Cortex of kidney (tissue), 1 donor: Measurements from ENCODE around the gene SERPIND1.

ENCODE experiments used
- DNase-seq: peaks from one replicate; lab custom pipeline; 2025; lab: John Stamatoyannopoulos, UW

The SERPIND1 gene

DNA sequence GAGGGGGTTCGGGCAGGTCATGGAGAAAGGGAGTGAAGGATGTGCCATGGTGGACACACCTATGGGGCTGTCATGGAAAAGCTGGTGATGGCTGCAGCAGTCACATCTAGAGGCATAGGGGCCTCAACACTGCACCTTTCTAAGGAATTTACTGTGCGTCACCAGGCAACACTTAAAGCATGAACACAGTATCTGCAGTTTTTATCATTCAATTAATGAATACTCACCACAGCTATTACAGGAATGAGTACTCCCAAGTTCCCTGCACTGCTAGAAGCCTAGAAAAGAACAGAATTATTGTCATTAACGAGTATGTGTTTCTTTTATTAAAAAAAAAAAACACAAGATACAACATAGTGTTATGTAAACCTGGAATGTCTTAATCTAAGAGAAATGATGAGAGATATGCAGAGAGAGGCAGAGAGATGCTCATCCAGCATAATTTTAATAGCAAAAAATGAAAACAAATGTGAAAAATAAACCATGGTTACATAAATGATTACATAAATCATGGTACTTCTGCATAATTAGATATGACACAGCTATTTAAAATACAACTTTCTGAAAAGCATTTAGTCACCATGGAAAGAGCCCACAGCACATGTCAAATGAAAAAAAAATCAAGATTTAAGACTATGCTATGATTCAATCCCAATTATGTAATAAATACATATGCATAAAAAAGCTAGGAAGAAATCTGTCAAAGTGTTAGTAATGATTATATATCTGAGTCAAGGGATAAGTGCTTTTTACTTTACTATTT is 19.2 kb downstream of the SERPIND1 start:
- DNase-seq = no peak

- no peak for DNase-seq
Measured at GRCh38 chr22:20793748-20794649, 20.1 kb downstream of the SERPIND1 start.

DNA sequence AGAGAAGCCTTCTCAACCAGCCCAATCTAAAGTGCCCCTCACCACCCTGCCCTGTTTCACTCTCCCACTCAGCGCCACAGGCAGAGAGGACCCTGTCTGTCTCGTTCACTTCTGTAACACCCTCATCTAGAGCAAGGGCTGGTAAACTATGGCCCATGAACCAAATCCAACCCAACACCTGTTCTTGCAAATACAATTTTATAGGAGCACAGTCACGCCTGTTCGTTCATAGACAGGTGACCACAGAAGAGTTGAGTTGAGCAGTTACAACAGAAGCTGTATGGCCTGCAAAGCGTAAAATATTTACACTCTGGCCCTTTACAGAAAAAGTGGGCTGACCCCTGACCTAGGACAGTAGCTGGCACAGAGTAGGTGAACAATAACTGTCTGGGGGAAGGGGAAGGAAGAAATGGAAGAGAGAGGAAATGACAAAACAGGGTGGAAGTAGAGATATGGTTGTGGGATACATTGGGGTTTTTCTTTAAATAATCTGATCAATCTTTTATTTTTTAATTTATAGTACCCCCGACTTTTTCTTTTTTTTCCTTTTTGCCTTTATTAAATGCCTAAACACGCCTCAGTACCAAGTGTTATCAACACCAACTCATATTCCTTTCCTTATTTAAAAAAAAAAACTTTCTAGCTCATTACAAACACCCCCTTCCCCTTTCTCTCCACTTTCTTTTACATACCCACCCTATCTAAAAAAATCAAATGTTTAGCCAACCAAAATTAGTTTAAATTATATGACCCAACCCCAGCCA is 20.9 kb downstream of the SERPIND1 start:
- DNase-seq = no peak

- no peak for DNase-seq
Measured at GRCh38 chr22:20796731-20797130, 22.8 kb downstream of the SERPIND1 start.

DNA sequence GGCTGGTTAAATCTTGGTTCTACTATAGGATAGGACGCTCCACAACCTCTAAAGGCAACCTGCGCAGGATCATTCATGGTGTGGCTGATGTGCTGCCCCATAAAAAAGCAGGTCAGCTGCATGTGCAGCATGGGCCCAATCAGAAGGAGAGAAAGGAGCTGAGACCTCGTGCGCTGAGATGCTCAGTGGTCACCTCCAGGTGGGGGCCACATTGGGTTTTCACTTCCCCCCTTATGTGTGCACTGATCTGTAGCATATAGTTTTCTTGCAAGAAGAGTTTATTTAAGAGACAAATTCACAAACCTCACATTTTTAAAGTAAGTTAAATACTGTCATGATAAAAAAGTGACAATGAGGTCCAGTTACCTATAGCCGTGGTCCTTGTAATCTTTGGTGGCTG is 24.3 kb downstream of the SERPIND1 start:
- DNase-seq = no peak

DNA sequence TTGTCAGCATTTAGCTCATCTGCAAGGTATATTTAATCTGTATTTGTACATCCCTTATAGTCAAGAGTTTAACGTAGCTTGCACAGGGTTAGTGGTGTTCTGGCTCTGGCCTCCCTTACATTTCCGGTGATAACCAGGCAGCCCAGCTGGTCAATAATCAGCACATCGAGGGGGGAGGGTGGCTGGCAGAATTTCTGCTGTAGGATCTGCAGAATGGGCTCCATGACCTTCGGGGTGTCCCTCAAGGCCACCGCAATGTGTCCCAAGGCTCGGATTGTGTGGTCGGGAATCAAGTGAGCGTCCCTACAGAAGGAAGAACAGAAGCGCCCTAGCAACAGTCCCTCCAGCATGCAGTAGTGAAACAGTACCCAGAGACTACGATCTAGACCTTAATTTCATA is 25.1 kb downstream of the SERPIND1 start:
- no peak for DNase-seq

GRCh38 chr22:20799449-20799848 is 25.5 kb downstream of the SERPIND1 start:
- DNase-seq = no peak

DNA sequence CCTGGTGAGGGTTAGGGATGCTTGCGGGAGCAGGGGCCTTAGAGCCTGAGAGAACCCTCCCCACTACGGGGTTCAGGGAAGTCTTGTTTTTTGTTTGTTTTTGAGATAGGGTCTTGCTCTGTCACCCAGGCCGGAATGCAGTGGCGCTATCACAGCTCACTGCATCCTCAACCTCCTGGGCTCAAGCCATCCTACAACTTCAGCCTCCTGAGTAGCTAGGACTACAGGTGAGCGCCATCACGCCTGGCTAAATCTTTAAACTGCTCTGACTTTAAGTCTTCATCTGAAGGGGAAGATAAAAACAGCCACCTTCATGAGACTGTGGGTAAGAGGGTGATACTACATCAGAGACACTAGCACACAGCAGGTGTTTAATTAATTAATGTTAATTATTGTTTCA is 28.5 kb downstream of the SERPIND1 start:
- DNase-seq = no peak

GRCh38 chr22:20802922-20803553 is 29.1 kb downstream of the SERPIND1 start:
- no peak for DNase-seq

- no peak for DNase-seq
Measured at GRCh38 chr22:20803696-20804324, 29.9 kb downstream of the SERPIND1 start.

DNA sequence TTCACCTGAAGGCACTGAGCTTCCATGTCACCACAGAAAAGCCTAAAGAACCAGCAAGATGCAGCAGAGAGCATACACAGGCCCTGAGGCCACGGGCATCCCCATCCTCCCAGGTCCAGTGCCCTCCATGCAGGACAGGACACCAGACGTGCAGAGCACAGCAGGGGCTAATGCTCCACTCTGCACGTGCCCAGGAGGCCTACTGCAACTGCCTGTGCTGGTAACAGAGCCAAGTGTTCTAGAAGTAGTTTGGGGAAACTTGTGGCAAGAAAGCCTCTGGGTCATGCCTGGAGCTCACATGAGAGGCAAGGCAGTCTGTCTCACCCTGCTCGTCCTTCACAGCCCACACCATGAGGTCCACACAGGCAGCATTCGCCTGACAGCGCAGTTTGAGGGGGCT is 30.7 kb downstream of the SERPIND1 start:
- DNase-seq = no peak

DNA sequence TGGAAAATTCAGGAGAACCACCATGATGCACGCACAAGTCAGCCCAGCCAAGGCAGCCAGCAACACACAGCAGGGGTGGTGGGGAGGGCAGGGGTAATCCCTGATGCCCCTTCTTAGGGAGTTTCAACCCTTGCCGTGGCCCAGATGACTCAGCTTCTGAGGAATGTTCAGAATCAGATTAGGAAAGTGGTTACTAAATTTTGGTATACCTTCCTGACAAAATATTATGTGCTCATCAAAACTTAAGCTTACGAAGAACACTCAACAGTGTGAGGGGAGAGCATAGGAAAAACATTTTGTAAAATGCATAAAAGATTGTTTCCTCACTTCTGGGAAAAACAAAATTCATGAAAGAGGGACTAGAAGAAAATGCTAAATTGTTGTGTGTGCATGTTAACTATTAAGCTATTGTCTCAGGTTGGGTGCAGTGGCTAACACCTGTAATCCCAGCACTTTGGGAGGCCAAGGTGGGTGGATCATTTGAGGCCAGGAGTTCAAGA is 32.1 kb downstream of the SERPIND1 start:
- DNase-seq = no peak

GRCh38 chr22:20807315-20807752 is 33.4 kb downstream of the SERPIND1 start:
- DNase-seq = no peak

DNA sequence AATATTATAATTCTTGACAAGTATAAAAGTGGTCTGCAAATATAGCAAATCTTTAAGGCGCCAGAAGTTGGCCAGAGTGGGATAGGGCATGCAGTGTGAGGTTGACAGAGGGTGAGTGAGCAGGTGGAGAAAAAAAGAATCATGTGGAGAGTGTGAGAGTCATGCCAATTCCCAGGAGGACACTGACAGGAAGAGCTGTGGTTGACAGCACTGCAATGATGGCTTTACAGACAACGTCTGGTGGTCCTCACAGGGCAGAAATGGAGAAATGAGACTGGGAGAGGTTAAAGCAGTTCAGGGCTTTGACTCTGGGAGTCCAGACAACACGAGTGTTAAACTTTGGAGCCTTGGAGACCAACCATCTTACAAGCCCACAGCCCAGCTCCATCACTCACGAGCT is 34.9 kb downstream of the SERPIND1 start:
- DNase-seq = no peak

- DNase-seq = no peak
Measured at GRCh38 chr22:20809538-20810185, 35.7 kb downstream of the SERPIND1 start.

DNA sequence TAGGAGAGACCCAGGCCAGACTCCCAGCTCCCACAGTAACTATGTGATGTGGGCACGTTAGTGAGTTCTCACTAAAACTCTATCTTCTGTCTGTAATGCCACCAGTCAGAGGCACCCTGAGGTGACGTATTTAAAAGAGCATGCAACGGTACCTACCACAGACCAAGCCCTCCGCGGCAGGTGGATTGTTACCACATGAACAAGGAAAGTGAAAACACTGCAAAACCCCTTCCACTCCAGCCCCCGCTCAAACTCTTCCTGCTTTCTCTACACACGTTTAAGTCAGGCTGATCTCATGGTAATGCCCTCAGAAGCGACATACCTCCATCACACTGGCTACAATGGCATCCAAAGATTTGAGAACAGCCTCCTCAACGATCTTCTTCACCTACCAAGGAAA is 36.7 kb downstream of the SERPIND1 start:
- no peak for DNase-seq

GRCh38 chr22:20811171-20811570 is 37.3 kb downstream of the SERPIND1 start:
- DNase-seq = no peak

DNA sequence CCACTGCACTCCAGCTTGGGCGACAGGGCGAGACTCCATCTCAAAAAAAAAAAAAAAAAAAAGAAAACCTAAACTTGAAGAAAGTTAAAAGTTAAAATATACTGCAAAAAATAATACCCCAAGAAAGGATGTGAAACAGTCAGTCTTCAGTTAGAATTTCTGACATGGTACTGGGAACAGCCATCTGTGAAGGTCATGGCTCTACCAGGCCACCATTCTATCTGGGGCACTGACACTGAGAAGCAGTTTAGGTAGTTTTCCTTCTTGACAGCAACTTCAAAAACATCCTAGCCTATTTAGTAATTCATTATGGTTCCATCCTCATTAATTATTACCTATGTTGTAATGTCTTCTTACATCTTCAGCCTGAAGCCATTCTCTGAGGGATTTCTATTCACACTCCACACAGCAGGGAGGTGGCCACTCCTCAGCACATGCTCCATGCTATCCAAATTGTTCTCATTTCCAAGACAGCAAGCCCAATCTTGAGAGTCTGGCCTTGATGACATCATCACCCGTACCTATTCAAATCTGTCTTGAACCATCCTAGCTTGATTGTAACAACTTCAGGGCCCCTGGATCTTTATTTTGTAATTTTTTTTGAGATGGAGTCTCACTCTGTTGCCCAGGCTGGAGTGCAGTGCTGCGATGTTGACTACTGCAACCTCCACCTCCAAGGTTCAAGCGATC is 38.2 kb downstream of the SERPIND1 start:
- DNase-seq = no peak

GRCh38 chr22:20813056-20813455 is 39.1 kb downstream of the SERPIND1 start:
- DNase-seq = no peak

DNA sequence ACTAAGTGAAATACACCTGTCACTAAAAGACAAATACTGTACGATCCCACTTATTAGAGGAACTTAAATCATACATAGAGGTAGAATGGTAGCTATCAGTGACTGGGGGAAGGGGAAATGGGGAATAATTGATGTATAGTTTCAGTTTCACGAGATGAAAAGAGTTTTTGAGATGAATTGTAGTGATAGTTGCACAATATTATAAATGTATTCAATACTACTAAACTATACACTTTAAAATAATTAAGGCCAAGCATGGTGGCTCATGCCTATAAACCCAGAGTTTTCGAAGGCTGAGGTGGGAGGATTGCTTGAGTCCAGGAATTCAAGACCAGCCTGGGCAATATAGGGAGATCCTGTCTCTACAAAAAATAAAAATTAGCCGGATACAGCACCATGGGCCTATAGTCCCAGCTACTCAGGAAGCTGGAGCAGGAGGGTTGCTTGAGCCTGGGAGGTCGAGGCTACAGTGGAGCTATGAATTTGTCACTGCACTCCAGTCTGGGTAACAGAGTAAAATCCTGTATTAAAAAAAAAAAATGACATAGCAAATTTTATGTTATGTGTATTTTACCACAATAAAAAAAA is 40.4 kb downstream of the SERPIND1 start:
- no peak for DNase-seq
